Right lobe of liver (tissue), 6 donors: ENCODE data around the gene GJB4. TPM values are rescaled to one million over a fixed set of nuclear protein-coding genes. Genes with fewer than 3 reads are reported as not detected.

Source experiments
- ATAC-seq, 4 donors: fragments of 200-7000 bp; cut with Tn5 transposase; one replicate each; pipeline ENCODE4 v1.9.1; 2020; ENCODE audit warnings: mild to moderate bottlenecking in 4 of 4, moderate library complexity in 4 of 4
- DNase-seq, 3 donors: peaks; one replicate each; pipeline ENCODE4 v3.0.0-alpha.2; 2020
- H3K27ac ChIP-seq, 3 donors: fragments of 200-600 bp; one replicate each; pipeline ENCODE4 v1.8.0; 2022
- H3K27me3 ChIP-seq, 2 donors: fragments of 200-600 bp; one replicate each; pipeline ENCODE4 v1.8.0; 2022
- H3K36me3 ChIP-seq, 4 donors: fragments of 200-600 bp; sonication (generic) in 1 of 4; one replicate each; pipeline versions ENCODE4 v1.5.1 to v1.8.0; 2017 to 2022; ENCODE audit warnings: control low read depth in 1 of 4
- H3K4me1 ChIP-seq, 4 donors: fragments of 200-600 bp; sonication (generic) in 1 of 4; one replicate each; pipeline versions ENCODE4 v1.5.1 to v1.8.0; 2017 to 2022; ENCODE audit warnings: control low read depth in 1 of 4
- H3K4me3 ChIP-seq, 3 donors: fragments of 200-600 bp; one replicate each; pipeline ENCODE4 v1.8.0; 2022
- H3K9me3 ChIP-seq, 4 donors: fragments of 200-600 bp; sonication (generic) in 1 of 4; one replicate each; pipeline versions ENCODE4 v1.5.1 to v1.8.0; 2017 to 2022; ENCODE audit warnings: control low read depth in 1 of 4
- POLR2A ChIP-seq: fragments of 450-650 bp; IDR thresholded peaks from one replicate; pipeline ENCODE4 v1.6.1; 2017; ENCODE audit warnings: antibody characterized with exemption, mild to moderate bottlenecking
- WGBS: methylation state at CpG from one replicate; pipeline ENCODE4 v1.1.6; 2018; ENCODE audit warnings: low coverage, low lambda C conversion rate; ENCODE audit not compliant: insufficient coverage; ENCODE audit errors: missing lambda C conversion rate; 5-methylcytosine and 5-hydroxymethylcytosine counted together
- intact Hi-C, 2 donors: fragments of 100-400 bp; cut with DNase I; formaldehyde crosslinking; loops; one replicate each; pipeline versions ENCODE4 v1.11.2 to v1.14.1; 2022
- total RNA-seq, 6 experiments: library from RNA; depleted of rRNA in 2 of 6; stranded (reverse); fragments of >200 nt in 2 of 6; fragmentation: NEBNext Ultra II Directional in 3 of 6; extraction: Animal tissue kit (Norgen Biotek cat#: 25700) in 3 of 6; gene quantifications; one replicate each; pipeline versions ENCODE4 v1.1.0 to v1.2.4, GENCODE V29; 2016 to 2023
- TF ChIP-seq, protein P1 (sequence below), 4 donors: fragments of 200-600 bp in 3 of 4; fragments of 450-650 bp in 1 of 4; IDR thresholded peaks; one replicate each; pipeline versions ENCODE4 v1.5.1 to v1.8.0; 2016 to 2022; ENCODE audit warnings: antibody characterized with exemption in 4 of 4, mild to moderate bottlenecking in 2 of 4
- donor health status: DM: no; HTN: yes; CAD: no.
- donor health status: DM: no; HTN: no; CAD: no.
- donor health status: DM: no; HTN: no; CAD: no.
- donor health status: DM: no; HTN: yes; CAD: no.
- donor health status: DM: no; HTN: yes; CAD: no.

Gene GJB4
- total RNA-seq, 6 experiments from 2014 or later = not detected

DNA sequence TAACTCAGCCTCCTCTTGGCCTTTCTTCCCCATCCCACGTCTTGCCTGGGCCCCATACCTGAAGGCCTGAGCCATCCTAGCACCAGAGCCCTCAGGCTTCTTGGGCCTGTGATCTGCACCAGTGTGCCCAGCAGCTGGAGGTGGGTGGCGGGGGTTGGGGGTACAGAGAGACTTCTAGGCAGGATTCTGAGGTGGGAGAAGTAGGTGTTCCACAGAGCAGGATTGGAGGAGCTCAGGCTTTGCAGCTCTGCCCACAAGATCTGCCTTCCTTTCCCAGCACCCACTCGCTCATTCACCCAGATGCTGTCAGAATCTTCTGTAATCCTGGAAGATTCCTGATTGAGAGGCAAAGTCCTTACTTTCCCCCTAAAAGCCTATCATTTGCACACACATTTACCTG lies 14.7 kb upstream of the GJB4 start:
- intact Hi-C loops = no loop called here
- DNase-seq (no peak), ATAC-seq (no peak)
- H3K9me3 ChIP-seq = no peaks in the 10 kb centered on the region
- TF ChIP-seq, protein P1, sequence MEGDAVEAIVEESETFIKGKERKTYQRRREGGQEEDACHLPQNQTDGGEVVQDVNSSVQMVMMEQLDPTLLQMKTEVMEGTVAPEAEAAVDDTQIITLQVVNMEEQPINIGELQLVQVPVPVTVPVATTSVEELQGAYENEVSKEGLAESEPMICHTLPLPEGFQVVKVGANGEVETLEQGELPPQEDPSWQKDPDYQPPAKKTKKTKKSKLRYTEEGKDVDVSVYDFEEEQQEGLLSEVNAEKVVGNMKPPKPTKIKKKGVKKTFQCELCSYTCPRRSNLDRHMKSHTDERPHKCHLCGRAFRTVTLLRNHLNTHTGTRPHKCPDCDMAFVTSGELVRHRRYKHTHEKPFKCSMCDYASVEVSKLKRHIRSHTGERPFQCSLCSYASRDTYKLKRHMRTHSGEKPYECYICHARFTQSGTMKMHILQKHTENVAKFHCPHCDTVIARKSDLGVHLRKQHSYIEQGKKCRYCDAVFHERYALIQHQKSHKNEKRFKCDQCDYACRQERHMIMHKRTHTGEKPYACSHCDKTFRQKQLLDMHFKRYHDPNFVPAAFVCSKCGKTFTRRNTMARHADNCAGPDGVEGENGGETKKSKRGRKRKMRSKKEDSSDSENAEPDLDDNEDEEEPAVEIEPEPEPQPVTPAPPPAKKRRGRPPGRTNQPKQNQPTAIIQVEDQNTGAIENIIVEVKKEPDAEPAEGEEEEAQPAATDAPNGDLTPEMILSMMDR (IDR thresholded peaks at IDR 0.05) = no peak
- TF ChIP-seq POLR2A = no peak
- H3K27me3 ChIP-seq = no peaks in the 10 kb centered on the region
- no peak overlapping the region for H3K27ac ChIP-seq
- WGBS = 45% methylated on average over 2 of the region's 3 CpGs
- H3K4me3 ChIP-seq = no peak overlapping the region
- H3K36me3 ChIP-seq = no peaks in the 10 kb centered on the region
- H3K4me1 ChIP-seq = no peaks in the 10 kb centered on the region

DNA sequence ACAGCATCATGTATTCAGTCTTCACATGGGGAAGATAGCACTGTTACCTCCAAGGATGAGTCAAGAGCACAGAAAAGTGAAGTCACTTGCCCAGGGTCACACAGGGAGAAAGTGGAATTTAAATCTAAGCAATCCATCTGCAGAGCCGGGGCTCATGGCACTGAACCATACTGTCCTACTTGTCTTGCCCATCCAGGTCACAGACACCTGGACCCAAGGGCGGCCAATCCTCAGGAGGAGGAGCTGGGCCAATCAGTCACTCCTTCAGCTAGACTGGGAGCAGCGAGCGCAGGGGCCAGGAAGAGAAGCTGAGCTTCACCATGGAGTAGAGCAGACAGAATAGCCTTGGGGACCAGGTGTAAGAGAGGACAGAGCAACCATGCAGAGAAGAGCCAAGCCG lies 13.9 kb upstream of the GJB4 start:
- no CpG with 5 or more reads among the region's 5 CpGs for WGBS
- ATAC-seq (no peak), DNase-seq (no peak)
- Histone ChIP-seq H3K36me3 (no peaks in the 10 kb centered on the region), H3K9me3 (no peaks in the 10 kb centered on the region), H3K27ac (no peak overlapping the region), H3K4me1 (no peaks in the 10 kb centered on the region), H3K27me3 (no peaks in the 10 kb centered on the region), H3K4me3 (no peak overlapping the region)
- intact Hi-C loops = no loop called here
- TF ChIP-seq, protein P1 (IDR thresholded peaks at IDR 0.05) = no peak
- TF ChIP-seq POLR2A = no peak

- ATAC-seq (no peak), DNase-seq (no peak)
- Histone ChIP-seq H3K27me3 (no peaks in the 10 kb centered on the region), H3K4me1 (no peaks in the 10 kb centered on the region), H3K27ac (no peak overlapping the region), H3K9me3 (no peaks in the 10 kb centered on the region), H3K36me3 (no peaks in the 10 kb centered on the region), H3K4me3 (no peak overlapping the region)
- no CpG with 5 or more reads among the region's 4 CpGs for WGBS
- intact Hi-C loops = no loop called here
- TF ChIP-seq, protein P1 (IDR thresholded peaks at IDR 0.05) = no peak
- TF ChIP-seq POLR2A = no peak
These were observed 13.4 kb upstream of the GJB4 start for GRCh38 chr1:34746101-34746500.

DNA sequence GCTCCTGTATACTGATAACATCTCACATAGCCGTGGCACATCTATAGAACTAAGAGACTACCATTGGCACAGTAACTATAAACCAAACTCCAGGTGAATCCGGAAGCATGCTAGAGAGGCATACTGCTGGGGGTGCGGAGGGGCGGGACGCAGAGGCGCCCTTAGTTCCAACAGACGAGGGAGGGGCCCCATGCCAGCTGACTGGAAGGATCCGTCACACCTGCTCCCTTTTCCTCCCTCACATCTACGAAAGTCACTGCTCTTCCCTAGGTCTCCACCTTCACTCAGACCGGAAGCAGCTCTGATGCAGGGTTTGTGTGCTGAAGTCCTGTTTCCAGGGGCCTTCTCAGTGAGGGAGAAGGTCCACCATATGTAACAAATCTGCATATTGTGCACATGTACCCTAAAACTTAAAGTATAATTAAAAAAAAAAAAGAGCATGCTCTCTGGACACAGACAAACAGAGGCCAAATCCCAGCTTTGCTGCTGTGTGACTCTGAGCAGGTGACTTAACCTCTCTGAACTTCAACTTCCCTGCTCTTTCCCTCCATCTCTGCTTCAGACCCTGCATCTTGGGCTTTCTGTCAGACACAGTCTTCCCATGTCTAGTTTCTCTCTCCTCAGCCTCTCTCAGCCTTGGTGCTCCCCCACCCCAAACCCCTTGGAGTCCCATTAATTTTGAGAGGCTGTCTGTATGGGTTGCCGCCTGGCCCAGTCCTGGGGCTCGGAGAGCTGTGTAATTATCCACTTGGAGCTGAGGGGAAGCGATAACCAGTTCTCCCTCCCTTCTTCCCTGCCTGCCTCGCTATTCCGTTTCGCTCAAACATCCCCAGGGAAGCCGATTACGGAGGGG lies 12.5 kb upstream of the GJB4 start:
- ATAC-seq (no peak), DNase-seq (no peak)
- no peak overlapping the region for H3K27ac ChIP-seq
- intact Hi-C loops = no loop called here
- 56% methylated on average over 12 of the region's 18 CpGs for WGBS
- no peak for TF ChIP-seq POLR2A
- no peak overlapping the region for H3K4me3 ChIP-seq
- no peaks in the 10 kb centered on the region for H3K4me1 ChIP-seq
- H3K27me3 ChIP-seq = no peaks in the 10 kb centered on the region
- H3K36me3 ChIP-seq = no peaks in the 10 kb centered on the region
- no peaks in the 10 kb centered on the region for H3K9me3 ChIP-seq

DNA sequence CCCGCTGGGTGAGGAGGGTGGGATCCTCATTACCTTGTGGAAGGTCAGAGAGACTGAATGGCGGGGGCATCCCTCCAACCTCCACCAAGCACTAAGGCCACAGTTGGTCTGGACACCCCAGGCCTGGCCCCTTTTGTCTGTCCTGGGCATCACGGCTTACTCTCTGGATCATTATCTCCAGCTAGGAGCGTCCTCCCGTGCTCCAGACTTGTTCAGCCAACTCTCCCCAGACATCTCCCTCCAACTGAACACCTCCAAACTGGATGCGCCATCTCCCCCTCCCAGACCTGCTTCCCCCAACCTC lies 11.9 kb upstream of the GJB4 start:
- no peak for DNase-seq
- no peak overlapping the region for H3K4me3 ChIP-seq
- no peaks in the 10 kb centered on the region for H3K4me1 ChIP-seq
- TF ChIP-seq POLR2A = no peak
- TF ChIP-seq, protein P1 (IDR thresholded peaks at IDR 0.05) = no peak
- ATAC-seq = no peak
- intact Hi-C loops = no loop called here
- no peaks in the 10 kb centered on the region for H3K27me3 ChIP-seq
- no peaks in the 10 kb centered on the region for H3K36me3 ChIP-seq
- H3K9me3 ChIP-seq = no peaks in the 10 kb centered on the region
- H3K27ac ChIP-seq = no peak overlapping the region
- 63% methylated on average over 3 of the region's 6 CpGs for WGBS
